GM12892 (cell line): ENCODE results near the gene LIPH.

Experiments
- POLR2A ChIP-seq: IDR thresholded peaks from 2 replicates; pipeline ENCODE4 v1.6.1; 2011; ENCODE audit warnings: low read depth, low read length, control low read depth
- POLR2AphosphoS5 ChIP-seq: IDR thresholded peaks from 2 replicates; pipeline ENCODE4 v1.6.1; 2011; ENCODE audit warnings: low read depth, low read length, control low read depth
- TAF1 ChIP-seq: IDR thresholded peaks from 2 replicates; pipeline ENCODE4 v1.6.1; 2011; ENCODE audit warnings: low read depth, mild to moderate bottlenecking, control low read depth, low read length, borderline replicate concordance

GRCh38 chr3:185479373-185479945 is 72.9 kb downstream of the LIPH start:
- TF ChIP-seq POLR2A: no peak
- TF ChIP-seq POLR2AphosphoS5: no peak
- no peak for TF ChIP-seq TAF1
